Measurements from ENCODE around the gene FLOT1. TPM values are rescaled to one million over a fixed set of nuclear protein-coding genes. Genes with fewer than 3 reads are reported as not detected.

Gene FLOT1
- total RNA-seq, 1 experiment from 2014 or later = 116 TPM

DNA sequence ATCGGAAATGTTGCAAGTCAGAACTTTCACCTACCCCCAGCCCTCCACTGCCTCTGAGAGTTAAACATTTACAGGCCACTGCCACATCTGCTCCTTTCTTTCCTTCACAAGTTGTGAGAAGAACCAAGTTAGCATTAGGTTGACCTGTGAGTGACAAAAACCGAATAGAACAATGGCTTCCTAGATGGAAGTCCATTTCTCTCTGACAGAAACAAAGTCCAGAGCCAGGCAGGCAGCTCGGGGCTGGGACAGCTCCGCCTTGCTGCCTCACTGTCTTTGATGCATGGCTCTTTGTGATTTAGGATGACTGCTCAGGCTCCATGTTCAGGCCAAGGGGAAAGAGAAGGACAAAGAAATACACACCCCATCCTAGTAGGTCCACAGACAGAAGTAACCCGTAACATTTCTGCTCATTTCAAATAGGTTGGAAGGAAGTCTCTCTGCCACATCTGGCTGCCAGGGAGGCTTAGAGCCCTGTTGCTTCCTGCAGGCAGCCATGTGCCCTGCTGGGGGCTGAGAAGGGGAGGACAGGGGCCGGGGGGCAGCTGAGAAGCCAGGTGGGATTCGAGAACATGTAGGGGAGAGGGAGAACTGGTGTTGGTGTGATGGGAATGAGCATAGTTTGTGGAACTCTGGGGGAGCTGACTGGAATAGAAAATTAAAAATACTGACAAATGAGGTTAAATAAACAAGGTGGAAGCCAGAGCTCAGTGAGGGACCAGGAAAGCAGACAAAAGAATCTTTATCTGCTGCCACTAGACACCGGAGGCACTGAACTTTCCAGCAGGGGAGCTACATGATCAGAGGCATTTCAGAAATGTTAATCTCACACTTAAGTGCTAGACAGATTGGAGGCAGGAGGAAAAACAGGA, 21.4 kb upstream of the FLOT1 start:
- ChIA-PET CTCF (interaction anchor here (0.5 to 0.7 kb wide), 4 partner anchors 9 to 307 kb away, joined by 3 to 6 read pairs (median 4); no protein-coding TSS in a partner anchor), POLR2A (ENCODE audit: low non-redundant PET) (interaction anchor here (0.6 to 1.2 kb wide), 2 partner anchors 28 to 149 kb away, joined by 5 to 7 read pairs; no protein-coding TSS in a partner anchor)
- Histone ChIP-seq H3K4me3 (ENCODE audit: low read depth, low read length, poor library complexity, severe bottlenecking) (no peak overlapping the region), H3K36me3 (ENCODE audit: insufficient read depth, low read length, poor library complexity, severe bottlenecking) (no peaks in the 10 kb centered on the region), H3K9me3 (ENCODE audit: low read depth, low read length, poor library complexity, severe bottlenecking) (no peaks in the 10 kb centered on the region), H3K4me1 (ENCODE audit: insufficient read depth, low read length, poor library complexity, severe bottlenecking) (peaks cover 20% of the 10 kb centered on the region), H3K27me3 (replicated peaks; ENCODE audit: insufficient read depth, low read depth, low read length, poor library complexity) (no peaks in the 10 kb centered on the region), H3K27ac (ENCODE audit: low read depth, low read length, poor library complexity, severe bottlenecking) (peak overlapping the region; percentile 52)
- intact Hi-C loops (cut with micrococcal nuclease; ENCODE audit: unreplicated experiment) = no loop called here
- no peak for TF ChIP-seq EZH2 (IDR thresholded peaks at IDR 0.05; ENCODE audit: borderline replicate concordance, low read depth, low read length, poor library complexity, severe bottlenecking)
- TF ChIP-seq, protein P1, sequence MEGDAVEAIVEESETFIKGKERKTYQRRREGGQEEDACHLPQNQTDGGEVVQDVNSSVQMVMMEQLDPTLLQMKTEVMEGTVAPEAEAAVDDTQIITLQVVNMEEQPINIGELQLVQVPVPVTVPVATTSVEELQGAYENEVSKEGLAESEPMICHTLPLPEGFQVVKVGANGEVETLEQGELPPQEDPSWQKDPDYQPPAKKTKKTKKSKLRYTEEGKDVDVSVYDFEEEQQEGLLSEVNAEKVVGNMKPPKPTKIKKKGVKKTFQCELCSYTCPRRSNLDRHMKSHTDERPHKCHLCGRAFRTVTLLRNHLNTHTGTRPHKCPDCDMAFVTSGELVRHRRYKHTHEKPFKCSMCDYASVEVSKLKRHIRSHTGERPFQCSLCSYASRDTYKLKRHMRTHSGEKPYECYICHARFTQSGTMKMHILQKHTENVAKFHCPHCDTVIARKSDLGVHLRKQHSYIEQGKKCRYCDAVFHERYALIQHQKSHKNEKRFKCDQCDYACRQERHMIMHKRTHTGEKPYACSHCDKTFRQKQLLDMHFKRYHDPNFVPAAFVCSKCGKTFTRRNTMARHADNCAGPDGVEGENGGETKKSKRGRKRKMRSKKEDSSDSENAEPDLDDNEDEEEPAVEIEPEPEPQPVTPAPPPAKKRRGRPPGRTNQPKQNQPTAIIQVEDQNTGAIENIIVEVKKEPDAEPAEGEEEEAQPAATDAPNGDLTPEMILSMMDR (conservative IDR thresholded peaks at IDR 0.05; ENCODE audit: low read depth, low read length) = no peak
- no TSS peak for BruUV-seq (replicated peaks)
- peak; percentile 60 for DNase-seq (ENCODE audit: low spot score)

- no TSS peak for BruUV-seq (replicated peaks)
- H3K4me1 ChIP-seq (ENCODE audit: insufficient read depth, low read length, poor library complexity, severe bottlenecking) = peaks cover 20% of the 10 kb centered on the region
- ChIA-PET CTCF (interaction anchor here (0.6 to 0.7 kb wide), 2 partner anchors 58 to 308 kb away, joined by 3 to 6 read pairs; no protein-coding TSS in a partner anchor), POLR2A (ENCODE audit: low non-redundant PET) (no interaction called here)
- H3K27ac ChIP-seq (ENCODE audit: low read depth, low read length, poor library complexity, severe bottlenecking) = no peak overlapping the region
- H3K27me3 ChIP-seq (replicated peaks; ENCODE audit: insufficient read depth, low read depth, low read length, poor library complexity) = no peaks in the 10 kb centered on the region
- no peak for TF ChIP-seq EZH2 (IDR thresholded peaks at IDR 0.05; ENCODE audit: borderline replicate concordance, low read depth, low read length, poor library complexity, severe bottlenecking)
- TF ChIP-seq, protein P1 (conservative IDR thresholded peaks at IDR 0.05; ENCODE audit: low read depth, low read length) = no peak
- H3K4me3 ChIP-seq (ENCODE audit: low read depth, low read length, poor library complexity, severe bottlenecking) = no peak overlapping the region
- no peaks in the 10 kb centered on the region for H3K9me3 ChIP-seq (ENCODE audit: low read depth, low read length, poor library complexity, severe bottlenecking)
- no peaks in the 10 kb centered on the region for H3K36me3 ChIP-seq (ENCODE audit: insufficient read depth, low read length, poor library complexity, severe bottlenecking)
- DNase-seq (ENCODE audit: low spot score) = no peak
- intact Hi-C loops (cut with micrococcal nuclease; ENCODE audit: unreplicated experiment) = no loop called here
Measured at GRCh38 chr6:30763155-30763617, 20.7 kb upstream of the FLOT1 start.

DNA sequence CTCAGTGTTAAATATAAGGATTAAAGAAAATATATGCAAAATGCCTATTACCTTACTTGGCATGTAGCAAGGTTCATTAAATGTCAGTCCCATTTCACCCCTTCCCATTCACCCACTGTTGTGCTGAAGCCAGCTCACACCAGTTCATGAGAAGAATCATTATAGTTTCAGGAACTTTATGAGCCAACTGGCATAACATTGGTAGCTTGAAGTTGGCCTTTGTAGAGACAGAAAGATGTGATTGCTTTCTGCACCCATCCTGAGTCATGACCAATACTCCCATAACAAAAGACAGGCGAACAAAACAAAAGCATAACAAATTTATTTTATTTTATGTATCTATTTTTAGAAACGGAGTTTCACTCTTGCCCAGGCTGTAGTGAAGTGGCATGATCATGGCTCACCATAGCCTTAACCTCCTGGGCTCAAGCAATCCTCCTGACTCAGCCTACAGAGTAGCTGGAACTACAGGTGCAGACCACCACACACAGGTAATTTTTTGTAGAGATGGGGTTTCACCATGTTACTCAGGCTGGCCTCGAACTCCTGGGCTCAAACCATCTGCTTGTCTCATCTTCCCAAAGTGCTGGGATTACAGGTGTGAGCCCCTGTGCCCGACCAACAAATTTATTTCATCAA, 19.4 kb upstream of the FLOT1 start:
- no peaks in the 10 kb centered on the region for H3K9me3 ChIP-seq (ENCODE audit: low read depth, low read length, poor library complexity, severe bottlenecking)
- POLR2A ChIA-PET (ENCODE audit: low non-redundant PET) = no interaction called here
- no TSS peak for BruUV-seq (replicated peaks)
- H3K27me3 ChIP-seq (replicated peaks; ENCODE audit: insufficient read depth, low read depth, low read length, poor library complexity) = no peaks in the 10 kb centered on the region
- intact Hi-C loops (cut with micrococcal nuclease; ENCODE audit: unreplicated experiment) = no loop called here
- H3K27ac ChIP-seq (ENCODE audit: low read depth, low read length, poor library complexity, severe bottlenecking) = no peak overlapping the region
- CTCF ChIA-PET = no interaction called here
- H3K36me3 ChIP-seq (ENCODE audit: insufficient read depth, low read length, poor library complexity, severe bottlenecking) = no peaks in the 10 kb centered on the region
- DNase-seq (ENCODE audit: low spot score) = no peak
- H3K4me1 ChIP-seq (ENCODE audit: insufficient read depth, low read length, poor library complexity, severe bottlenecking) = peaks cover 20% of the 10 kb centered on the region
- H3K4me3 ChIP-seq (ENCODE audit: low read depth, low read length, poor library complexity, severe bottlenecking) = no peak overlapping the region
- TF ChIP-seq, protein P1 (conservative IDR thresholded peaks at IDR 0.05; ENCODE audit: low read depth, low read length) = no peak
- TF ChIP-seq EZH2 (IDR thresholded peaks at IDR 0.05; ENCODE audit: borderline replicate concordance, low read depth, low read length, poor library complexity, severe bottlenecking) = no peak
